Measurements from ENCODE around the gene LY6G6F. TPM values are rescaled to one million over a fixed set of nuclear protein-coding genes. Genes with fewer than 3 reads are reported as not detected.

The LY6G6F gene
- polyA plus RNA-seq, 1 of the 3 experiments (the other 2 are of a cell fraction): not detected

DNA sequence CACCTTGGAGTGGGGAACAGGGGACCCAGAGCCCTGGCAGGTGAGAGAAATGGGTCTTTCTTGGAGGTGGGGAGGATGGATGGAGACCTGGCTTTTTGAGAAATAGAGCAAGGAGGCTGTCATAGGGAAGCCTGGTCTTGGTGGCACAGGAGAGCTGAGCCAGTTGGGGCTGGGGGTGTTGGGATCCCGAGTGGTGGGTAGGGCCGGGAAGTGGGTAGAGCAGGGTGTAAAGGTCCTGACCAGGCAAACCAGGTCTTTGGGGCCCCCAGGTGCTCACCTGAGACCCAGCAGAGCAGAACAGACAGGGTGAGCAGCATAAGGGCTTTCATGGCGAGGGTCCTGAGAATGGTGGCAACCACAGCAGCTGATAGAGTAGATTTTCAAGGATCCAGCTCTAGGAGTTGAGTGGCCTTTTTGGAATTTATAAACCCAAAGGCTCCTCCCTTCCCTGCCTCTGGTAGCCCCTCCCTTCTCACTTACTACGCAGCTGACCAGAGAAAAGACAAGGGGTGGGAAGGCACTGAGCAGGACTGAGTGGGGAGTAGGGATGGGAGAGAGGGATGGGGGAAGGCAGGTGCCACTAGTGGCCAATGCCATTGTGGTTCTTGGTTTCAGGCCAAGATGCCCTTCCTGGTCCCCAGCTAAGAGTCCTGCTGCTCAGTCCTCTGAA is 14.8 kb downstream of the LY6G6F start, which contains the start of gene LY6G6C:
Gene LY6G6C, minus strand, starts transcription at position 396 of the 670 bp plus-strand sequence. Its CDS starts 67 bp downstream, at position 329.
- Histone ChIP-seq H3K79me2 (ENCODE audit: insufficient read depth) (no peaks in the 10 kb centered on the region), H3K4me1 (ENCODE audit: control insufficient read depth in 1 of 2, insufficient read depth in 2 of 2, low read depth in 1 of 2, low read length in 1 of 2) (no peaks in the 10 kb centered on the region), H3K27ac (ENCODE audit: low read depth in 2 of 2, low read length in 1 of 2) (no peak within 1 kb of the TSS), H3K9me3 (no peaks in the 10 kb centered on the region), H3F3A (replicated peaks; ENCODE audit: insufficient read depth) (no peaks in the 10 kb centered on the region), H3K4me2 (no peak within 1 kb of the TSS), H3K9ac (no peak within 1 kb of the TSS), H4K20me1 (ENCODE audit: insufficient read depth) (no peaks in the 10 kb centered on the region), H3K4me3 (ENCODE audit: low read depth in 2 of 2, low read length in 1 of 2) (no peak within 1 kb of the TSS), H3K36me3 (replicated peaks in 1 of 2; ENCODE audit: control insufficient read depth in 1 of 2, insufficient read depth in 2 of 2, low read length in 1 of 2) (peaks cover 2 to 9% of the 10 kb centered on the region in 2 experiments), H3K27me3 (ENCODE audit: insufficient read depth) (no peaks in the 10 kb centered on the region), H3K9me2 (no peaks in the 10 kb centered on the region), H2AFZ (ENCODE audit: low read depth) (no peak within 1 kb of the TSS)
- DNase-seq: no peak
- POLR2A ChIA-PET: no interaction called here
- 73% methylated on average over 4 of the region's 4 CpGs for WGBS (ENCODE audit: low lambda C conversion rate)
- CTCF ChIA-PET: interaction anchor here (1.0 kb wide), 1 partner anchor 70 kb away, joined by 5 read pairs; no protein-coding TSS in a partner anchor
- TF ChIP-seq SMC3 (IDR thresholded peaks at IDR 0.05; ENCODE audit: low read depth, low read length): no peak
- TF ChIP-seq, protein P1, sequence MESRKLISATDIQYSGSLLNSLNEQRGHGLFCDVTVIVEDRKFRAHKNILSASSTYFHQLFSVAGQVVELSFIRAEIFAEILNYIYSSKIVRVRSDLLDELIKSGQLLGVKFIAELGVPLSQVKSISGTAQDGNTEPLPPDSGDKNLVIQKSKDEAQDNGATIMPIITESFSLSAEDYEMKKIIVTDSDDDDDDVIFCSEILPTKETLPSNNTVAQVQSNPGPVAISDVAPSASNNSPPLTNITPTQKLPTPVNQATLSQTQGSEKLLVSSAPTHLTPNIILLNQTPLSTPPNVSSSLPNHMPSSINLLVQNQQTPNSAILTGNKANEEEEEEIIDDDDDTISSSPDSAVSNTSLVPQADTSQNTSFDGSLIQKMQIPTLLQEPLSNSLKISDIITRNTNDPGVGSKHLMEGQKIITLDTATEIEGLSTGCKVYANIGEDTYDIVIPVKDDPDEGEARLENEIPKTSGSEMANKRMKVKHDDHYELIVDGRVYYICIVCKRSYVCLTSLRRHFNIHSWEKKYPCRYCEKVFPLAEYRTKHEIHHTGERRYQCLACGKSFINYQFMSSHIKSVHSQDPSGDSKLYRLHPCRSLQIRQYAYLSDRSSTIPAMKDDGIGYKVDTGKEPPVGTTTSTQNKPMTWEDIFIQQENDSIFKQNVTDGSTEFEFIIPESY (IDR thresholded peaks at IDR 0.05; ENCODE audit: borderline replicate concordance, low read depth): no peak
- no peak for TF ChIP-seq GATA2 (CRISPR knock-in tag; IDR thresholded peaks at IDR 0.05)
- no peak for TF ChIP-seq NRF1 (IDR thresholded peaks at IDR 0.05; ENCODE audit: low read depth, low read length)
- no peak for TF ChIP-seq RCOR1 (IDR thresholded peaks at IDR 0.05; ENCODE audit: low read length)
- TF ChIP-seq, protein P2, sequence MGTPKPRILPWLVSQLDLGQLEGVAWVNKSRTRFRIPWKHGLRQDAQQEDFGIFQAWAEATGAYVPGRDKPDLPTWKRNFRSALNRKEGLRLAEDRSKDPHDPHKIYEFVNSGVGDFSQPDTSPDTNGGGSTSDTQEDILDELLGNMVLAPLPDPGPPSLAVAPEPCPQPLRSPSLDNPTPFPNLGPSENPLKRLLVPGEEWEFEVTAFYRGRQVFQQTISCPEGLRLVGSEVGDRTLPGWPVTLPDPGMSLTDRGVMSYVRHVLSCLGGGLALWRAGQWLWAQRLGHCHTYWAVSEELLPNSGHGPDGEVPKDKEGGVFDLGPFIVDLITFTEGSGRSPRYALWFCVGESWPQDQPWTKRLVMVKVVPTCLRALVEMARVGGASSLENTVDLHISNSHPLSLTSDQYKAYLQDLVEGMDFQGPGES (IDR thresholded peaks at IDR 0.05; ENCODE audit: low read depth, low read length): no peak
- TF ChIP-seq YY1 (IDR thresholded peaks at IDR 0.05; ENCODE audit: low read depth): no peak
- no peak for TF ChIP-seq MXI1 (IDR thresholded peaks at IDR 0.05; ENCODE audit: low read depth, low read length)
- no peak for TF ChIP-seq EZH2phosphoT487 (IDR thresholded peaks at IDR 0.05; ENCODE audit: borderline replicate concordance, low read depth)
- no peak for TF ChIP-seq SIN3A (IDR thresholded peaks at IDR 0.05; ENCODE audit: borderline replicate concordance, low read depth, low read length)
- TF ChIP-seq, protein P3, sequence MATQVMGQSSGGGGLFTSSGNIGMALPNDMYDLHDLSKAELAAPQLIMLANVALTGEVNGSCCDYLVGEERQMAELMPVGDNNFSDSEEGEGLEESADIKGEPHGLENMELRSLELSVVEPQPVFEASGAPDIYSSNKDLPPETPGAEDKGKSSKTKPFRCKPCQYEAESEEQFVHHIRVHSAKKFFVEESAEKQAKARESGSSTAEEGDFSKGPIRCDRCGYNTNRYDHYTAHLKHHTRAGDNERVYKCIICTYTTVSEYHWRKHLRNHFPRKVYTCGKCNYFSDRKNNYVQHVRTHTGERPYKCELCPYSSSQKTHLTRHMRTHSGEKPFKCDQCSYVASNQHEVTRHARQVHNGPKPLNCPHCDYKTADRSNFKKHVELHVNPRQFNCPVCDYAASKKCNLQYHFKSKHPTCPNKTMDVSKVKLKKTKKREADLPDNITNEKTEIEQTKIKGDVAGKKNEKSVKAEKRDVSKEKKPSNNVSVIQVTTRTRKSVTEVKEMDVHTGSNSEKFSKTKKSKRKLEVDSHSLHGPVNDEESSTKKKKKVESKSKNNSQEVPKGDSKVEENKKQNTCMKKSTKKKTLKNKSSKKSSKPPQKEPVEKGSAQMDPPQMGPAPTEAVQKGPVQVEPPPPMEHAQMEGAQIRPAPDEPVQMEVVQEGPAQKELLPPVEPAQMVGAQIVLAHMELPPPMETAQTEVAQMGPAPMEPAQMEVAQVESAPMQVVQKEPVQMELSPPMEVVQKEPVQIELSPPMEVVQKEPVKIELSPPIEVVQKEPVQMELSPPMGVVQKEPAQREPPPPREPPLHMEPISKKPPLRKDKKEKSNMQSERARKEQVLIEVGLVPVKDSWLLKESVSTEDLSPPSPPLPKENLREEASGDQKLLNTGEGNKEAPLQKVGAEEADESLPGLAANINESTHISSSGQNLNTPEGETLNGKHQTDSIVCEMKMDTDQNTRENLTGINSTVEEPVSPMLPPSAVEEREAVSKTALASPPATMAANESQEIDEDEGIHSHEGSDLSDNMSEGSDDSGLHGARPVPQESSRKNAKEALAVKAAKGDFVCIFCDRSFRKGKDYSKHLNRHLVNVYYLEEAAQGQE (IDR thresholded peaks at IDR 0.05; ENCODE audit: low read depth, low read length): no peak
- no peak for TF ChIP-seq MEF2A (IDR thresholded peaks at IDR 0.05; ENCODE audit: borderline replicate concordance, low read depth)
- no peak for TF ChIP-seq TEAD4 (IDR thresholded peaks at IDR 0.05; ENCODE audit: borderline replicate concordance, insufficient read depth)
